ENCODE results near the gene FLOT2.
"Not testable (repeated sequence)": the region's sequence is repeated elsewhere in the genome, so short reads cannot be mapped to it uniquely, and the experiment has no call there.

FLOT2 gene

GRCh38 chr17:28896884-28897768 lies at the start of gene FLOT2:
FLOT2 (minus strand) TSS chr17:28897733; CDS start chr17:28897574, 159 bp downstream.
- DNase-seq, result peak; percentile 67 to 79

GRCh38 chr17:28946239-28946638 lies 48.7 kb upstream of the FLOT2 start:
- DNase-seq, result no peak

- no peak for DNase-seq
Observed at GRCh38 chr17:28944862-28945741, 47.6 kb upstream of the FLOT2 start.

- no peak for DNase-seq
Observed at GRCh38 chr17:28944343-28944742, 46.8 kb upstream of the FLOT2 start.

GRCh38 chr17:28942925-28943324 lies 45.4 kb upstream of the FLOT2 start:
- DNase-seq, result no peak

GRCh38 chr17:28941251-28941650 lies 43.7 kb upstream of the FLOT2 start:
- DNase-seq, result no peak

GRCh38 chr17:28940675-28941074 lies 43.1 kb upstream of the FLOT2 start:
- no peak for DNase-seq

- no peak for DNase-seq
Observed at GRCh38 chr17:28940142-28940541, 42.6 kb upstream of the FLOT2 start.

GRCh38 chr17:28938552-28938951 lies 41.0 kb upstream of the FLOT2 start:
- DNase-seq, result no peak

- peak; percentile 74 to 83 for DNase-seq
Observed at GRCh38 chr17:28937044-28937729, 39.7 kb upstream of the FLOT2 start.

- no peak for DNase-seq
Observed at GRCh38 chr17:28935744-28936460, 38.4 kb upstream of the FLOT2 start.

- DNase-seq, result not testable (repeated sequence)
Observed at GRCh38 chr17:28934508-28934907, 37.0 kb upstream of the FLOT2 start.

- no peak for DNase-seq
Observed at GRCh38 chr17:28929787-28930186, 32.3 kb upstream of the FLOT2 start.

- no peak for DNase-seq
Observed at GRCh38 chr17:28928061-28928460, 30.5 kb upstream of the FLOT2 start.

GRCh38 chr17:28926786-28927185 lies 29.3 kb upstream of the FLOT2 start:
- no peak for DNase-seq

- DNase-seq, result no peak
Observed at GRCh38 chr17:28926366-28926765, 28.8 kb upstream of the FLOT2 start.

- DNase-seq, result peak; percentile 89 to 94
Observed at GRCh38 chr17:28925912-28926365, 28.4 kb upstream of the FLOT2 start.

- DNase-seq, result no peak
Observed at GRCh38 chr17:28920201-28920600, 22.7 kb upstream of the FLOT2 start.

GRCh38 chr17:28918295-28918694 lies 20.8 kb upstream of the FLOT2 start:
- no peak for DNase-seq

- no peak for DNase-seq
Observed at GRCh38 chr17:28917465-28917864, 19.9 kb upstream of the FLOT2 start.

- no peak for DNase-seq
Observed at GRCh38 chr17:28917029-28917428, 19.5 kb upstream of the FLOT2 start.

- peak; percentile 37 to 50 for DNase-seq
Observed at GRCh38 chr17:28916302-28916934, 18.9 kb upstream of the FLOT2 start.

Data from AML-193 (cell line).